ENCODE results near the gene FAM168A. TPM values are rescaled to one million over a fixed set of nuclear protein-coding genes. Genes with fewer than 3 reads are reported as not detected.

The FAM168A gene
- polyA plus RNA-seq, 4 donors, result 5.4 to 18.8 (median 9.9) TPM

DNA sequence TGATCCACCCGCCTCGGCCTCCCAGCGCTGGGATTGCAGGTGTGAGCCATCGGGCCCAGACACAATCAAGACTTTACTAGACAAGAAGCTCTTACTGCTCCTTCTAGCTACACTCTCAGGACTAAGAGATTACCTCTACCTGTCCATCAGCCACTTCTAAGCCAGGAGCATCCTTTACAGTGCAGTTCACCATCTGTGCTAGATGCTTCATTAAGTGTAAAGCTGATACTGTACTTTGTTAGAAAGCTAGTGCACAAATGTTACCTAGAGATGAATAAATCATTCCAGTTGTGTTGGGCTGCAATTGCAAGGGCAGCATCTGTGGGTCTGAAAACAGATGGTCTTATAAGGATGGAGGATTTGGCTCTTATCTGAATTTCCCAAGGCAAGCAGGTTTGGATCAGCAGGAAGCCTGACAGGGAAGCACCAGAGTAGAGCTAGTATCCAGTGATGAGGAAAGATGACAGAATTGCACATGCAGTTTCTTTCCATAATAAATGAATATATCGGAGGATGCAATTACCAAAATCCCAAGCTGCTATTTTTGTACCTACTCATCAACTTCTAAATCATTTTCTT, 58.3 kb downstream of the FAM168A start:
- H3K4me3 ChIP-seq (ENCODE audit: low read depth in 1 of 3, low read length in 3 of 3), result no peak overlapping the region
- H3K27me3 ChIP-seq (ENCODE audit: control insufficient read depth in 3 of 3, insufficient read depth in 3 of 3, low read length in 3 of 3), result no peaks in the 10 kb centered on the region
- FAIRE-seq (no peak), DNase-seq (no peak)
- no peaks in the 10 kb centered on the region for H3K4me1 ChIP-seq (ENCODE audit: control insufficient read depth in 3 of 3, insufficient read depth in 2 of 3, low read depth in 1 of 3, low read length in 2 of 3)
- 97 to 98% (median 97%) methylated on average over 5 of the region's 5 CpGs for WGBS, 3 donors
- no peaks in the 10 kb centered on the region for H3K9me3 ChIP-seq (ENCODE audit: control insufficient read depth in 2 of 2, insufficient read depth in 1 of 2, low read depth in 1 of 2, low read length in 1 of 2)
- H3K27ac ChIP-seq (ENCODE audit: low read depth in 1 of 3, low read length in 2 of 3), result no peak overlapping the region
- H3K36me3 ChIP-seq (ENCODE audit: control insufficient read depth in 3 of 3, insufficient read depth in 2 of 3, low read depth in 1 of 3, low read length in 3 of 3), result peaks cover 0 to 2% (median 0%) of the 10 kb centered on the region in 3 donors

- no peak overlapping the region for H3K4me3 ChIP-seq (ENCODE audit: low read depth in 1 of 3, low read length in 3 of 3)
- no peaks in the 10 kb centered on the region for H3K4me1 ChIP-seq (ENCODE audit: control insufficient read depth in 3 of 3, insufficient read depth in 2 of 3, low read depth in 1 of 3, low read length in 2 of 3)
- H3K36me3 ChIP-seq (ENCODE audit: control insufficient read depth in 3 of 3, insufficient read depth in 2 of 3, low read depth in 1 of 3, low read length in 3 of 3), result peaks cover 0 to 2% (median 0%) of the 10 kb centered on the region in 3 donors
- DNase-seq (no peak), FAIRE-seq (no peak)
- WGBS, 3 donors, result 13 to 74% (median 54%) methylated on average over 1 of the region's 1 CpG
- no peaks in the 10 kb centered on the region for H3K9me3 ChIP-seq (ENCODE audit: control insufficient read depth in 2 of 2, insufficient read depth in 1 of 2, low read depth in 1 of 2, low read length in 1 of 2)
- H3K27me3 ChIP-seq (ENCODE audit: control insufficient read depth in 3 of 3, insufficient read depth in 3 of 3, low read length in 3 of 3), result no peaks in the 10 kb centered on the region
- H3K27ac ChIP-seq (ENCODE audit: low read depth in 1 of 3, low read length in 2 of 3), result no peak overlapping the region
Measured at GRCh38 chr11:73538381-73538872, 59.5 kb downstream of the FAM168A start.

DNA sequence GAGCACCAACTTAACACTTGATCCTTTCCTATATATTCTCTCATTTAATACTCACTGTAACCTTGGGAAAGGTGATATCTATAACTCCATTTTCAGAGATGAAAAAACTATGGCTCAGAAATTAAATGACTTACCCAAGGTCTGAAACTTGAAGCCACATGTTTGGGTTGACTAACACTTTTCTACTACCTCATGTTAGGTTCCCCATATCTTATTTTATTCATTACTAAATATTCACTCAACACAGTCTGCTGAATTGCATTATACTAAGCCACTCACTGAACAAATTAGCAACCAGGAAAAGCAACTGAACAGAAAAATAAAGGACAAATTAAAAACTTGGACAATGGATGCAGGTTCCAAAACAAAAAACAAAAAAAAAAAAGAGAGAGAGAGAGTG, 59.9 kb downstream of the FAM168A start:
- Histone ChIP-seq H3K27ac (ENCODE audit: low read depth in 1 of 3, low read length in 2 of 3) (no peak overlapping the region), H3K4me1 (ENCODE audit: control insufficient read depth in 3 of 3, insufficient read depth in 2 of 3, low read depth in 1 of 3, low read length in 2 of 3) (no peaks in the 10 kb centered on the region), H3K9me3 (ENCODE audit: control insufficient read depth in 2 of 2, insufficient read depth in 1 of 2, low read depth in 1 of 2, low read length in 1 of 2) (no peaks in the 10 kb centered on the region), H3K36me3 (ENCODE audit: control insufficient read depth in 3 of 3, insufficient read depth in 2 of 3, low read depth in 1 of 3, low read length in 3 of 3) (peaks cover 0 to 2% (median 0%) of the 10 kb centered on the region in 3 donors), H3K27me3 (ENCODE audit: control insufficient read depth in 3 of 3, insufficient read depth in 3 of 3, low read length in 3 of 3) (no peaks in the 10 kb centered on the region), H3K4me3 (ENCODE audit: low read depth in 1 of 3, low read length in 3 of 3) (no peak overlapping the region)
- DNase-seq (no peak), FAIRE-seq (no peak)

- FAIRE-seq, result no peak
- Histone ChIP-seq H3K27ac (ENCODE audit: low read depth in 1 of 3, low read length in 2 of 3) (no peak overlapping the region), H3K4me1 (ENCODE audit: control insufficient read depth in 3 of 3, insufficient read depth in 2 of 3, low read depth in 1 of 3, low read length in 2 of 3) (peaks cover 0 to 5% (median 3%) of the 10 kb centered on the region in 3 donors), H3K27me3 (ENCODE audit: control insufficient read depth in 3 of 3, insufficient read depth in 3 of 3, low read length in 3 of 3) (no peaks in the 10 kb centered on the region), H3K9me3 (ENCODE audit: control insufficient read depth in 2 of 2, insufficient read depth in 1 of 2, low read depth in 1 of 2, low read length in 1 of 2) (no peaks in the 10 kb centered on the region), H3K36me3 (ENCODE audit: control insufficient read depth in 3 of 3, insufficient read depth in 2 of 3, low read depth in 1 of 3, low read length in 3 of 3) (peaks cover 0 to 2% (median 0%) of the 10 kb centered on the region in 3 donors), H3K4me3 (ENCODE audit: low read depth in 1 of 3, low read length in 3 of 3) (no peak overlapping the region)
- WGBS, 3 donors, result 90 to 97% (median 97%) methylated on average over 2 of the region's 2 CpGs
- DNase-seq, result no peak
Measured at GRCh38 chr11:73536961-73537360, 61.0 kb downstream of the FAM168A start.

DNA sequence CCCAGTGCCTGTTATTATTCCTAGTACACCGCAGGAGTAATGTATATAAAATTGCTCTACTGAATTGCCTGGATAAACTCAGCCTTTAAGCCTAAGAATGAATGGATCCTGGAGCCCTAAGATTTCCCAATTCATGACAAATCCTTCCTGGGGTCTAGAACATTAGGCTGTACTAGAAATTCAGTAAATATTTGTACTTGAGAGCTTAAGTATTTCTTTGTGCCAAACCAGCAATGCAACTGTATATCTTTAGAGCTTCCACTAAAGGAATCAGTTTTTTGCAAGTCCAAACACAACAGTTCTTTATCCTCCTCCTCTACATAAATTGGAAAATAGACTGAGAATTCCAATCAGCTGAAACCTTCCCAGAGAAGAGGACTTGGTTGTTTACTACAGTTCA, 65.6 kb downstream of the FAM168A start:
- WGBS, 3 donors, result 24 to 55% (median 42%) methylated on average over 1 of the region's 1 CpG
- H3K36me3 ChIP-seq (ENCODE audit: control insufficient read depth in 3 of 3, insufficient read depth in 2 of 3, low read depth in 1 of 3, low read length in 3 of 3), result peaks cover 0 to 2% (median 0%) of the 10 kb centered on the region in 3 donors
- FAIRE-seq, result no peak
- H3K4me1 ChIP-seq (ENCODE audit: control insufficient read depth in 3 of 3, insufficient read depth in 2 of 3, low read depth in 1 of 3, low read length in 2 of 3), result peaks cover 10 to 20% (median 10%) of the 10 kb centered on the region in 3 donors
- no peaks in the 10 kb centered on the region for H3K9me3 ChIP-seq (ENCODE audit: control insufficient read depth in 2 of 2, insufficient read depth in 1 of 2, low read depth in 1 of 2, low read length in 1 of 2)
- H3K27me3 ChIP-seq (ENCODE audit: control insufficient read depth in 3 of 3, insufficient read depth in 3 of 3, low read length in 3 of 3), result no peaks in the 10 kb centered on the region
- DNase-seq, result no peak
- no peak overlapping the region for H3K4me3 ChIP-seq (ENCODE audit: low read depth in 1 of 3, low read length in 3 of 3)
- no peak overlapping the region for H3K27ac ChIP-seq (ENCODE audit: low read depth in 1 of 3, low read length in 2 of 3)

DNA sequence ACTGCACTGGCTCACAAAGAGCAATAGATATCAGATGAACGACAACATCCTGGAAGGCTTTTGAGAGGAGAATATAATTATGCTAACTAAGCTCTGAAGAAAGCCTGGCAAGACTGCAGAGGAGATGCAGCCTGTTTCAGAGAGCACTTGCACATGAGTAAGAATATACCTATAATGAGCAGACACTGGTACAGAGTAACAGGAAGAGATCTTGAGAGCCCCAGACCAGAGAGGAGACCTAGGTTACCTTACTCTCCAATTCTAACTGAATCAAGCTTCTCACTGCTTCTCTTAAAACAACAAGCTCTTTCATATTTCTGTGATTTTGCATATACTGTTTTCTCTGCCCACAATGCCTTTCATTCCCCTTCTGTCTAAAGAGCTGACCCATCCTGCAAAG, 66.5 kb downstream of the FAM168A start:
- H3K9me3 ChIP-seq (ENCODE audit: control insufficient read depth in 2 of 2, insufficient read depth in 1 of 2, low read depth in 1 of 2, low read length in 1 of 2), result no peaks in the 10 kb centered on the region
- H3K4me1 ChIP-seq (ENCODE audit: control insufficient read depth in 3 of 3, insufficient read depth in 2 of 3, low read depth in 1 of 3, low read length in 2 of 3), result peaks cover 10 to 20% (median 10%) of the 10 kb centered on the region in 3 donors
- no peaks in the 10 kb centered on the region for H3K27me3 ChIP-seq (ENCODE audit: control insufficient read depth in 3 of 3, insufficient read depth in 3 of 3, low read length in 3 of 3)
- no peak for DNase-seq
- no peak overlapping the region for H3K4me3 ChIP-seq (ENCODE audit: low read depth in 1 of 3, low read length in 3 of 3)
- no peak overlapping the region for H3K27ac ChIP-seq (ENCODE audit: low read depth in 1 of 3, low read length in 2 of 3)
- no peaks in the 10 kb centered on the region for H3K36me3 ChIP-seq (ENCODE audit: control insufficient read depth in 3 of 3, insufficient read depth in 2 of 3, low read depth in 1 of 3, low read length in 3 of 3)
- no peak for FAIRE-seq
- WGBS, 3 donors, result 32 to 43% (median 38%) methylated on average over 1 of the region's 1 CpG

- Histone ChIP-seq H3K4me1 (ENCODE audit: control insufficient read depth in 3 of 3, insufficient read depth in 2 of 3, low read depth in 1 of 3, low read length in 2 of 3) (peaks cover 10 to 20% (median 10%) of the 10 kb centered on the region in 3 donors), H3K9me3 (ENCODE audit: control insufficient read depth in 2 of 2, insufficient read depth in 1 of 2, low read depth in 1 of 2, low read length in 1 of 2) (no peaks in the 10 kb centered on the region), H3K27me3 (ENCODE audit: control insufficient read depth in 3 of 3, insufficient read depth in 3 of 3, low read length in 3 of 3) (no peaks in the 10 kb centered on the region), H3K36me3 (ENCODE audit: control insufficient read depth in 3 of 3, insufficient read depth in 2 of 3, low read depth in 1 of 3, low read length in 3 of 3) (no peaks in the 10 kb centered on the region), H3K27ac (ENCODE audit: low read depth in 1 of 3, low read length in 2 of 3) (peak overlapping the region in 2 of 3 donors; percentile 55 to 72), H3K4me3 (ENCODE audit: low read depth in 1 of 3, low read length in 3 of 3) (no peak overlapping the region)
- WGBS, 3 donors, result 43 to 67% (median 62%) methylated on average over 4 of the region's 4 CpGs
- FAIRE-seq (no peak), DNase-seq (peak; percentile 17 to 72)
Measured at GRCh38 chr11:73530109-73530508, 67.8 kb downstream of the FAM168A start.

DNA sequence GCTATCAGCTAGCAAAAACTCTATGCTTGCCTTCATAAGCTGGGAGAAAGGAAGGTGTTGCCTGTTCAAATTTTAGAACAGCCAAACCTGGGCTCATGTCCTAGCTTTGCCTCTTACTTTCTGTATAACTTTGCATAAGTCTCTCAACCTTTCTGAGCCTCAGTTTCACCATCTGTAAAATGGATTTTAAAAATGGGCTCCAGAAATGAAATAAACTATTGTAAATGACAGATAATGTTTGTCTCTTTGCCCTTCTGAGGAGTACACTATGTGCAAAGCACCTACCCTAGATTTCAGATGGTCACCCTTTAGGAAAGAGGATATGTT, 68.7 kb downstream of the FAM168A start:
- Histone ChIP-seq H3K27me3 (ENCODE audit: control insufficient read depth in 3 of 3, insufficient read depth in 3 of 3, low read length in 3 of 3) (no peaks in the 10 kb centered on the region), H3K4me1 (ENCODE audit: control insufficient read depth in 3 of 3, insufficient read depth in 2 of 3, low read depth in 1 of 3, low read length in 2 of 3) (peaks cover 10 to 20% (median 10%) of the 10 kb centered on the region in 3 donors), H3K9me3 (ENCODE audit: control insufficient read depth in 2 of 2, insufficient read depth in 1 of 2, low read depth in 1 of 2, low read length in 1 of 2) (no peaks in the 10 kb centered on the region), H3K27ac (ENCODE audit: low read depth in 1 of 3, low read length in 2 of 3) (peak overlapping the region in 2 of 3 donors; percentile 32 to 70), H3K4me3 (ENCODE audit: low read depth in 1 of 3, low read length in 3 of 3) (no peak overlapping the region), H3K36me3 (ENCODE audit: control insufficient read depth in 3 of 3, insufficient read depth in 2 of 3, low read depth in 1 of 3, low read length in 3 of 3) (no peaks in the 10 kb centered on the region)
- DNase-seq, result no peak
- no peak for FAIRE-seq

All from small intestine (tissue), 7 donors.